Measurements from ENCODE around the gene HDAC7.

The HDAC7 gene

GRCh38 chr12:47773062-47773857 is 46.4 kb downstream of the HDAC7 start, which contains the start of gene SLC48A1:
TSS of gene SLC48A1 (plus strand) at chr12:47773238. CDS start at chr12:47773305, 67 bp downstream.
- no peak for TF ChIP-seq JUND (IDR thresholded peaks at IDR 0.05; ENCODE audit: low read depth)
- in situ Hi-C loops (cut with HindIII; ENCODE audit: low pct_unique_long_range_greater_than_20kb, low sequenced_read_pairs): no loop called here
- peak; percentile 83 to 96 for DNase-seq (ENCODE audit: low read depth in 1 of 2, low spot score in 1 of 2)

- TF ChIP-seq JUND (IDR thresholded peaks at IDR 0.05; ENCODE audit: low read depth): no peak
- in situ Hi-C loops (cut with HindIII; ENCODE audit: low pct_unique_long_range_greater_than_20kb, low sequenced_read_pairs): no loop called here
- DNase-seq (ENCODE audit: low read depth in 1 of 2, low spot score in 1 of 2): no peak
Measured at GRCh38 chr12:47772738-47773061, 47.0 kb downstream of the HDAC7 start.

DNA sequence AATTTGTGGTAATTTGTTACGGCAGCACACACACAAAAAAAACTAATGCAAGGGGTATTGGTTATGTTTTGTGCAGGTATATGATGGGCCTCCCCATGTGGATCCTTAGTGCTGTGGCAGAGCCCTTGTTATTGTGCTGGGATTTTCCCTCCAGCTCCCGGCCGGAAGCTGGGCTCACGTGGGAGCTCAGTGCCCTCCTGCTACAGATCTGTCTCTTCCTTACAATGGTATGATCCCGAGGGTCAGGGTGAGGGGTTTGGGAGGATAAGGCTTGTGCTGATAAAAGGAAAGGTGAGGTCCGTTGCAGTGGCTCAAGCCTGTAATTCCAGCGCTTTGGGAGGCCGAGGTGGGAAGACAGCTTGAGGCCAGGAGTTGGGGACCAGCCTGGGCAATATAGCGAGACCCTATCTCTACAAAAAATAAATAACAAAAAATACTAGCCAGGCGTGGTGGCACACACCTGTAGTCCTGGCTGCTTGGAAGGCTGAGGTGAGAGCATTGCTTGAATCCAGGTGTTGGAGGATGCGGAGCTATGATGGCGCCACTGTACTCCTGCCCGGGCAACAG is 47.5 kb downstream of the HDAC7 start:
- in situ Hi-C loops (cut with HindIII; ENCODE audit: low pct_unique_long_range_greater_than_20kb, low sequenced_read_pairs): no loop called here
- no peak for TF ChIP-seq JUND (IDR thresholded peaks at IDR 0.05; ENCODE audit: low read depth)
- DNase-seq (ENCODE audit: low read depth in 1 of 2, low spot score in 1 of 2): no peak

DNA sequence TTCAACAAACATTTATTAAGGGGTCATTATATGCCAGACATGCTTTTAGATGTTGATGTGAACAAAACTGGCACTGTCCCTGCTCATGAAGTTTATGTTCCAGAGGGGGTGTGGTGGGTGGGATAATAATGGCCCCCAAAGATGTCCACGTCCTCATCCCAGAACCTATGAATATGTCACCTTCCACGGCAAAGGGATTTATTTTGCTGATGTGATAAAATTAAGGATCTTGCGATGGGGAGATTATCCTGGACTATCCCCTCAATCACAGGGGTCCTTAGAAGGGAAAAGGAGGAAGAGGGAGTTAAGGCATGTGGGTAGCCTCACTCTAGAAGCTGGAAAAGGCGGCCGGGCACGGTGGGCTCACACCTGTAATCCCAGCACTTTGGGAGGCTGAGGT is 48.4 kb downstream of the HDAC7 start:
- DNase-seq (ENCODE audit: low read depth in 1 of 2, low spot score in 1 of 2): no peak
- in situ Hi-C loops (cut with HindIII; ENCODE audit: low pct_unique_long_range_greater_than_20kb, low sequenced_read_pairs): no loop called here
- TF ChIP-seq JUND (IDR thresholded peaks at IDR 0.05; ENCODE audit: low read depth): no peak

DNA sequence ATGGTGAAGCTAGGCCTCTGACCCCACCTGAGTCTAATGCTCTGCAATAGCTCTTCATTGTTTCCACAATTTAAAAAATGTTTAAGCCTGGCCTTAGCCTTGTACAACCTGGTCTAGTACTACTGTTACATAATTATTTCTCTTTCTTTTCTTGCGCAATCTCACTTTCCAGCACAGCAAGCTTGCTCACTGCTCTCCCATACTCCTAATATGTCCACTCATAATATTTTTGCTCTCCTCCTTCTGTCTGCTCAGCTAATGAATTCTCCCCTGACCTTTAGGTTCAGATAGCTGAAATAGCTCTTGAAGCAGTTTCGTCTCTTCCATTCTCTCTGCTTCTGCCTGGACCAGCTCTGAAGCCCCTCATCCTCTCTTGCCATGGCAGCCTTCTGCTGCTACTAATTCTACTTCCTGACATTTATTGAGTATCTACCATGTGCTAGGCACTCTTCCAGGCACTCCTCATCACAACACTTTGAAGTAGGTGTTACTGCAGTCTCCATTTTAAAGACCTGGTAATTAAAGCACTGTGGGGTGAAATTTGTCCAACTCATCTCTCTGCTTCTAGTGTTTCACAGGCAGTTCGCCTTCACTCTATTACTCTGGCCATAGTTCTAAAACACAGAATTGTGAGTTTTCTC is 49.5 kb downstream of the HDAC7 start:
- DNase-seq (ENCODE audit: low read depth in 1 of 2, low spot score in 1 of 2): peak in 1 of 2 experiments; percentile 42
- no peak for TF ChIP-seq JUND (IDR thresholded peaks at IDR 0.05; ENCODE audit: low read depth)
- in situ Hi-C loops (cut with HindIII; ENCODE audit: low pct_unique_long_range_greater_than_20kb, low sequenced_read_pairs): no loop called here

DNA sequence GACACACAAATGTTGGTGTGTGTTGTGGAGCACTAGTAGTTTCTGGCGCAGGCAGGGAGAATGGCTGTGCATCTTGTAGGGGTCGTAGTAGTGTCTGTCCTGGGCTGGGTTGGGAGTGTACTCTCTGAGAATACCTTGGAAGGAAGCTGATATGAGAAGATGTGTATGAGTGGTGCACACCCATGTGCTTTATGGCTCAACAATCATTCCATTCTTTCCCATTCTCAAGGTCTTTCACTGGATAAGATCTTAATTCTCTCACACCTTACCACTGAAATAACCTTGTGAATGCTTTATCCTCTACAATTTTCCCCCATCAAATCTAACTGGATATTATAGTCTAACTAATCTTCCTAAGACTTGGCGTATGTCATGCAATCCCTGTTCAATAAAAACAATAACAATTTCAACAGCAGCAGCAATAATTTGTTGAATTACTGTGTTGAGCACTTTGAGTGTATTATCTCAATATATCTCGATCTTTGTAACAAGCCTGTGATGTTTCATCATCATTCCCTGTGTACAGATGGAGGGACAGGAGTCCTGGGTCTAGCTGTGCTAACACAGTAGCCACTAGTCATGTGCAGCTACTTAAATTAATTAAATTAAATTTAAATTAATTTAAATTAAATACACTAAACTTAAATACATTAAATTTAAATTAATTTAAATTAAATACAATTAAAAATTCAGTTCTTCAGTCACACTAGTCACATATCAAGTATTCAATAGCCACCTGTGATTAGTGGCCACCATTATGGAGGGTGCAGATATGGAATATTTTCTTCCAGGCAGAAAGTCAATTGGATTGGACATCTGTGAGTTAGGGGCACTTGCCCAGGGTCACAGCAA is 50.2 kb downstream of the HDAC7 start:
- no peak for TF ChIP-seq JUND (IDR thresholded peaks at IDR 0.05; ENCODE audit: low read depth)
- in situ Hi-C loops (cut with HindIII; ENCODE audit: low pct_unique_long_range_greater_than_20kb, low sequenced_read_pairs): no loop called here
- no peak for DNase-seq (ENCODE audit: low read depth in 1 of 2, low spot score in 1 of 2)

DNA sequence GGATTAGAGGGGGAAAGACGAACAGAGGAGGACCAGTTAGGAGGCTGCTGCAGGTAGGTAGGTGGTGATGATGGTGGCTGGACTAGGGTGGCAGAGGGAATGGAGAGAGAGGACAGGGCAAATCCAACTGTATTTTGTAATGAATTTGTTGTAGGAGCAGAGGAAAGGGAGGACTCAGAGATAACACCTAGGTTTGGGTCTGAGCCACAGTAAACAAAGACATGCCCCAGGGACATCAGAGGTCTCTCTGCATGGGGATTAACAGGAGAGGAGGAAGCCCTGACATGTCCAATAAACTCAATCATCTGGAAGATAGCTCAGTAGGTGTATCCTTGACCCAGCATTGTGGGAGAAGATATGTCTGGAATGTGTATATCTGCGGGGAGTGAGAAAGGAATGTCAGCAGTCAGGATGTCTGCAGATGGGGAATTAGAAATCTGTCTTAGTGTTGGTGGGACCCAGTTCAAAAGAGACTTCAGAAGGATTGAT is 51.3 kb downstream of the HDAC7 start:
- no peak; the same call in 1 of the 2 replicates for TF ChIP-seq JUND (IDR thresholded peaks at IDR 0.05; ENCODE audit: low read depth)
- peak in 1 of 2 experiments; percentile 83 for DNase-seq (ENCODE audit: low read depth in 1 of 2, low spot score in 1 of 2)
- in situ Hi-C loops (cut with HindIII; ENCODE audit: low pct_unique_long_range_greater_than_20kb, low sequenced_read_pairs): no loop called here

DNA sequence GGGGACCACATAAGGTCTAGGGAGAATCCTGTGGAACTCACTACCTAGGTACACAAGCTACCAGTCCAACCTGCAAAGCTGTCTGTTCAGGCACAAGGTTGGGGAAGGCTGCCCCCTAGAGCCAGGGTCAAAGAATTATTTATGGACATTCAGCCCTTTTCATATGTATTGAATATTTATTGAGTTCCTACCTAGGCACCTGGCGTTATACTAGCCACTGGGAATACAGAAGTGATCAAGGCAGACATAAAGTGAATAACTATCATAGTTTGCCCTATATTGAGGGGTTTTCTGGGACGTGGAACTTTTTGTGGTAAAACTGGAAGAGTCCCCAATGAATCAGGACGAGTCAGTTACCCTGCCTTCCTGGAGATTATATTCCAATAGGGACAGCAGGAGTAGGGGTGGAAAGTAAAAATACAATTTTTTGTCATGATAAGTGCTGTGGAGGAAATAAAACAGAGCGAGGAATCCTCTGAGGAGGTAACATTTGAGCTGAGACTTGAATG is 52.4 kb downstream of the HDAC7 start:
- in situ Hi-C loops (cut with HindIII; ENCODE audit: low pct_unique_long_range_greater_than_20kb, low sequenced_read_pairs): no loop called here
- peak; percentile 79 to 92 for DNase-seq (ENCODE audit: low read depth in 1 of 2, low spot score in 1 of 2)

GRCh38 chr12:47766502-47767215 is 53.0 kb downstream of the HDAC7 start:
- no peak for TF ChIP-seq JUND (IDR thresholded peaks at IDR 0.05; ENCODE audit: low read depth)
- in situ Hi-C loops (cut with HindIII; ENCODE audit: low pct_unique_long_range_greater_than_20kb, low sequenced_read_pairs): no loop called here
- DNase-seq (ENCODE audit: low read depth in 1 of 2, low spot score in 1 of 2): no peak

More for the DNA sequence above, 52.4 kb downstream of the HDAC7 start:
- TF ChIP-seq JUND (IDR thresholded peaks at IDR 0.05; ENCODE audit: low read depth): no peak

- DNase-seq (ENCODE audit: low read depth in 1 of 2, low spot score in 1 of 2): peak in 1 of 2 experiments; percentile 45
- no peak for TF ChIP-seq JUND (IDR thresholded peaks at IDR 0.05; ENCODE audit: low read depth)
- in situ Hi-C loops (cut with HindIII; ENCODE audit: low pct_unique_long_range_greater_than_20kb, low sequenced_read_pairs): no loop called here
Measured at GRCh38 chr12:47763481-47764346, 56.0 kb downstream of the HDAC7 start.

All from T47D (cell line).